GM11168 (cell line): ENCODE data around the gene ZSCAN10.

Experiments
- in situ Hi-C: fragments of 300-500 bp; cut with MboI; formaldehyde crosslinking; loops from one replicate; pipeline ENCODE4 v1.12.0; 2022; ENCODE audit warnings: low sequenced_read_pairs; ENCODE audit not compliant: unreplicated experiment

The ZSCAN10 gene

DNA sequence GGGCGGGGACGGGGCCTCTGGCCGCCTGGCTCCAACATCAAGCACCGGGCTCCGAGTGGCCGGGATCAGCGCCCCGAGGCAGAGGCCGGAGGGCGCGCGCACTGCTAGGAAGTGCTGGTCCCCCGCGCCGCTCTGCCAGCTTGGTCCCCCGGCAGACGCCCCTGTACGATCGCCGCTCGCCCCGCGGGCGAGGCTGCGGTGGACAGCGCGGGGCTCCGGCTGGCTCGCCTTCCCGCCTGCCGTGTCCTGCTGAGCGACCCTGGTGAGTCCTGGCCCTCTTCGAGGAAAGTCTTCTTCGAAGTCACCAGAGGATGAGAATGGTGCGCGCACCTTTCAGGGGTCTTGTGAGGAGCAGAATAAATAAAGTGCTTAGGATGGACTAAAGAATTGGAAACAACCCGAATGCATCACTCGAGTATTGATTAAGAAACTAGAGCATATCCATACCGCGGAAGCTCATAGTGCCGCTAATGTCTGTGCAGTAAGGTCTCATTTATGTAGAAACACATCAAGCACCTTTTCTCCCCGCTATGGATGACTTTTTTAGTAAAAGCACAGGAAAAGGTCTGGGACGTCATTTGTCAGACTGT is 36.1 kb upstream of the ZSCAN10 start:
- in situ Hi-C loops: no loop called here

DNA sequence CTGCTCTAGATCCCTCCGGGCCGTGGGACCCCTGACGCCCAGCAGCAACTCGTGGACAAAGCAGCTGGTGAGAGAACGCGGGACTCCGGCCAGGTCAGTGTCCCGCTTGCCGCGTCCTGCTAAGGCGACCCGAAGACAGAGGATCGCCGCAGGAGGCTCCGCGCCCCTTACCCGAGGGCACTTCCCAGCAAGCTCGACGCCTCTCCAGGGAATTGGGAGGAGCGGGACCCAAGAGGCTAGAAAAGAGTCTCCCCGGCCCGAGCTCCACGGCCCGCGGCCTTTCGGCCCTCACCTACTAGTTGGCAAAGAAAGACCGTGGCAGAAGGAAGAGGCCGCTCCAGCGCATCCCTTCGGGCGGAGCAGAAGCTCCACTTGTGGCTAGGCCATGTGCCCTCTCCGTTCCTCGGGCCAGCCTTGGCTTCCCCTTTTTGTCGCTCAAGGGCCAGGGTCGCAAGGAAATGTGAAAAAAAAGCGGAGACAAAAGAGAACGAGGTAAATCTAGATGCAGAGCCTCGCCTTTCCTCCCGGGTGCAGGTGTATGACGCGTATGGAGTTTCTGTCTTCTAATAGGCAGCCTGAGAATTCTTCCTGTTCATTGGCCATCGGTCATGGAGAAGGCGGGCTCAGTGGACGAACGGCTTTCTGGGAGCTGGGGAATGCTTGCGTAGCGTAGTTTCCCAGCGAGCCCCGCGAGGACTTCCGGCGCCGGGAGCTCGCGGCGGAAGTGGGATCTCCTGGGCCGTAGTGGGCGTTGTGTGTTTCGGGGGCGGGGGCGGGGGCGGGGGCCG is 35.4 kb upstream of the ZSCAN10 start, which contains the start of gene ZNF213:
Gene ZNF213 (plus strand): TSS at position 692 of the 788 bp plus-strand sequence. CDS start 2,252 bp downstream, outside the sequence.
- in situ Hi-C loops: no loop called here

DNA sequence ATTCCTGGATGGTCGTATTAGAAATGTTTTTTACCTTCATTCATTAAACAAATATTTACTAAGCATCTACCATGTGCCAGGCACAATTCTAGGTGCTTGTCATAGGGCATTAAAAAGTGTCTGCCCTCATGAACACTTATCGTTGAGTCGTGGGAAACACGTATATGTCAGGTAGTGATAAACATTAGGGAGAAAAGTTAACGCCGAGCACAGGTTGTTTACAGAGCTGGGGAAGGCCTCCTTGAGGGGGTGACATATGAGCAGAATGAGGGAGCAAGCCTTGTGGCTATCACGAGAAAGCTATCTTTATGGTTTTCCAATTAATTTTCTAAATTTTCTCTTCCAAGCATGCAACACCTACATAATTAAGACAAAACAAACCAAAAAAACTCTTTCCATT is 34.8 kb upstream of the ZSCAN10 start:
- in situ Hi-C loops: no loop called here

DNA sequence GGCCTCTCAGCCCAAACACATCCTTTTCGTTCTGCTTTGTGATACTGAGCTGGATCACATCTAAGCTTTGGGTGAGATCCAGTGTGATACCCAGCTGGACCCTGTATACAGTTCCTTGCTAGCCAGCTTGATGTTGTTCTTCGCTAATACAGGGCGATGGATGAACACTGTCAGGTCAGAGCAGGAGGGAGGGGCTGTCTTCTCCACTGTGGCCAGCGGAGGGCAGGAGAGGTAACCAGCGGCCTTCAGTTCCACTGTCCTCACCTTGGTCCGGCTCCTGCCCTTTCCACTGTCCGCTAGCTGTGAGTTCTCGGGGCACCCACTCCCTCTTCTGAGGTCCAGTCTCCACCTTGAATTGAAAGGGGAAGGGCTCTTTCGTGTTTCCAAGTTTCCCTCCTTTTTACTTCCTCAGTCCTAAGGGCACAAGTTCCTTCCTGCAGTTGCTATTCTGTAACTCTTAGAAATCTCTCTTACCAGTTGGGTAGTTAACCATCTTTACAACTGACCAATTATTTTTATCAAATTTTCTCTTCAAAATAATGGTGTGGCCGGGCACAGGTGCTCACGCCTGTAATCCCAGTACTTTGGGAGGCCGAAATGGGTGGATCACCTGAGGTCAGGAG is 32.8 kb upstream of the ZSCAN10 start:
- in situ Hi-C loops: no loop called here

DNA sequence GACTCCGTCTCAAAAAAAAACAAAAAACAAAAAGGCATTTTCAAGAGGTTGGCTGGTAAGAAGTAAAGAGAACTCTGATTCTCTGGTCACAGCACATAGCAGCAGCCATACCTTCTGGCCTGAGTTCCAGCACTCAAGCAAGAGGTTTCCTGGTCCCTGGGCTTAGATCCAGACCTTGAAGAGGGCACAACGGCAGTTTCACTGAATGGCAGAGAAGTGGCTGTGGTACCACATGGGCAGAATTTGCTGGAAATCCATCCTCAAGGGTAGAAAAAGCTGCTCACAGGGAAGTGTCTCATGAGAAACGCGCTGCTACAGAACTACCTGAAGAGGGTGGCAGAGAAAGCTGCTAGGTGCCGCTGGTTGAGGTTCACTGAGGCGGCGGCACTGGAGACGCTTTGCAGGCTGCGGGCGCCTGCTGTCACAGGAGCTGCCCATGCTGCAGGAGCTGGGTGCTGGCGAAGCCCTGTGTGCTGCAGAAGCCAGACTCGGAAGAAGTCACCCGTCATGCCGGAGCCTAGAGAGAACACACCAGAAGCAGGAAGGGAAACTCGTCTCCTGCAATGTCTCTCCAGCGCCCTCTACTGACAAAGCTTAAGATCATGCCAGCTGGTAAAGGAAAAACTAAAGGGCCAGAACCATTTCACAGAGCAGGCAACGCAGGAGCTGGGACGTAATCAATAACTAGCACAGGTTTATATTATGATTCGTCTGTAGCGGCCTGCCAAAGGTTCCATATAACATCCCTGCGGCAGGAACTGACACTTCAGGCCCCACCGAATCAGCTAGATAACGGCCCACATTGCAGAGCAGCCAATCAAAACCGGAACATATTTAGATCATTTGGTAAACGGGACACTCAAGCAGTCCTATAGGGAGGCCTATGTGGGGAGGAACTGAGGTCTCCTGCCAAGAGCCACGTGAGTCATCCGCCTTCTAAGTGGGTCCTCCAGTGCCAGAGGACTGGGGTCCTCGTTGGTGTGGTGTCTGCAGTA is 30.3 kb upstream of the ZSCAN10 start:
- in situ Hi-C loops: loop anchor here (5.0 kb wide), 1 partner anchor 67 kb away; no protein-coding TSS in a partner anchor

DNA sequence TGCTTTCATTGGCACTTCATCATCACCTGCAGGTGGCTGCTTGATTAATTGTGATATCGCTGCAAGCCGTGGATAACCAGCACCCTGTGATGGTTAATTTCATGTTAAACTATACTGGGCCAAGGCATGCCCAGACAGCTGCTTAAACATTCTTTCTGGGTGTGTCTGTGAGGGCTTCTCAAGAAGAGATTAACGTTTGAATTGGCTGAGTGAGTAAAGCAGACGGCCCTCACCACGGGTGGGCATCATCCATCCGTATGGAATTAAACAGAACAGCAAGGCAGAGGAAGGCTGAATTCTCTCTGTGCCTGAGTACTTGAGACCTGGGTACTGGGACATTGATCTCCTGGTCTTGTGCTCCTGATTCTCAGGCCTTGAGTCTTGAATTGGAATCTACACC is 28.7 kb upstream of the ZSCAN10 start:
- in situ Hi-C loops: loop anchor here (5.0 kb wide), 1 partner anchor 65 kb away; no protein-coding TSS in a partner anchor

DNA sequence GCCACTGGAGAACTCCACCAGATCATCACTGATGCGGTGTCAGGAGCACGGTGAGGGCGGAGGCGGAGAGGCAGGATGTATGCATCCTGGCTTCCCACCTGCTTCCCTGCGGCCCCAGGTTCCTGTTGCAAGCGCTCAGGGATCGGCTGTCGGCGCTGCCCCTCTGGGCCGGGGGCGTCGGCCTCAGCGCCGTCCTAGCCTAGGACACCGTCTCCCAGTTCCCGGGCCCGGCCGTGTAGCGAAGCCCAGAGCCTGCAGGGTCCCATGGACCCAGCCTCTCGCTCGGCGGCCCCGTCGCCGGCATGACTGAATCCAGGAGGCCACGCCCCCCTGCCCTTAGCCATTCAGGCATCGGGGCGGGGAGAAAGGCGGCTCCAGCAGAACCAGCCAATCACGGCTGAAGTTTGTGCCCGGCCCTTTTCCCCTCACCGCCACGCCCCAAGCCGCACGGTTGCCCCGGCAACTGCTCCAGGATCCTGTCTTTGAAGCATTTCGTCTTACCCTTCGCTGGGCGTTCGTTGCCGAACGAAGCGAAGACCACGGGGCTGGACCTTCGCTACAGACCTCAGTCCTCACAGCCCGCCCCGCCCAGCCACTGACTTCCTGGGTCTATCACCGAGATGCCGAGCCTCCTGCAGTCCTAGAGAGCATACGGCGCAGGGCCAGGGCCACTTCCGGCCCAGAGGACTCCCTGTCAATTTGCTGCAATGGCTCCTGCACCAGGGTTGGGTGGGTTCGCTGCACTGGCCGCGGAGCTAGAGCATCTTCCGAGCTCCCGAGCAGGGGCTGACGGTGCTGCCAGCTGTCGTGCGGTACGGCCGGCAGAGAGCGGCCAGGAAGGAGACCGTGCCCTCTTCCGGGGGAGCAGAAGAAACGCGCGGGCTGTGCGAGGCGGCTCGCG is 25.1 kb upstream of the ZSCAN10 start:
- in situ Hi-C loops: no loop called here

DNA sequence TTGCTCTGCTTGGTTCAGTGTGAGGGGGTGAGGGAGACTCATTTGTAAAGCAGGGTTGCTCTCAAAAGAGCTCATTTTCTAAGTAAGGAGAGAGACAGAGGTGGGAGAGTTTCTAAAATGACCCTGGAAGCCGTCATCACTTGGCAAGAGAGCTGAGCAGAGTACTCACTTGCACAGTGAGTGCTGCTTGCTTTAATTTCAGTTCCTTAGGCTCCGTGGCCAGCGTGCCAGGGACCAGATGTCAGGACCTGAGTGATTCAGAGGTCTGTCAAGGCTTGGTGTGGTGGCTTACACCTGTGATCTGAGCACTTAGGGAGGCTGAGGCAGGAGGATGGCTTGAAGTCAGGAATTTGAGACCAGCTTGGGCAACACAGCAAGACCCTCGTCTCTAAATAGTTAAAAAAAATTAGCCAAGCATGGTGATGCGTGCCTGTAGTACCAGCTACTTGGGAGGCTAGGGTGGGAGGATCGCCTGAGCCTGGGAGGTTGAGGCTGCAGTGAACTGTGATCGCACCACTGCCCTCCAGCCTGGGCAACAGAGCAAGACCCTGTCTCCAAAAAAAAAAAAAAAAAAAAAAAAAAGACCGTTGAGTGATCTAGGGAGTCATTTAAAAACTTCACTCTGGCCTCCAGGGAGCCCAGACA is 24.0 kb upstream of the ZSCAN10 start:
- in situ Hi-C loops: no loop called here

DNA sequence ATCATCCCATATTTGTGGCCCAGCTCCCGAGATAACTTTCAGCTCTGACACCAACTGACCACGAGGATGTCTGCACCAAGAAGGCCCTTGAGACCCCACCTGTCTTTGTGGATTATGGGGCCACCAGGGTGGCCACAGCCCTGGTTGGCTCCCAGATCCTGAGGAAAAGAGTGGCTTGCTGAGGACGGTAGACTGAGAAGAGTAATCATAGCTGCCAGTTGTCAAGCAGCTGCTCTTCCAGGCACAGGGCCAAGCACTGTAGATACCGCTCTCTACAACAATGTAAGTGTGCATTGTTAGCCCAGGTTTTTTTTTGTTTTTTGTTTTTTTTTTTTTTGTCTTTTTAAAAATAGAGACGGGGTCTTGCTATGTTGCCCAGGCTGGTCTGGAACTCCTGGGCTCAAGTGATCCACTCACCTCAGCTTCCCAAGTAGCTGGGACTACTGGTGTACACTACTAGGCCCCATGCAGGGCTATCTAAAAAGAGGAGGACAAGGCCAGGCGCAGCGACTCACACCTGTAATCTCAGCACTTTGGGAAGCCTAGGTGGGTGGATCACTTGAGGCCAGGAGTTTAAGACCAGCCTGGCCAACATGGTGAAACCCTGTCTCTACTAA is 22.9 kb upstream of the ZSCAN10 start:
- in situ Hi-C loops: no loop called here

DNA sequence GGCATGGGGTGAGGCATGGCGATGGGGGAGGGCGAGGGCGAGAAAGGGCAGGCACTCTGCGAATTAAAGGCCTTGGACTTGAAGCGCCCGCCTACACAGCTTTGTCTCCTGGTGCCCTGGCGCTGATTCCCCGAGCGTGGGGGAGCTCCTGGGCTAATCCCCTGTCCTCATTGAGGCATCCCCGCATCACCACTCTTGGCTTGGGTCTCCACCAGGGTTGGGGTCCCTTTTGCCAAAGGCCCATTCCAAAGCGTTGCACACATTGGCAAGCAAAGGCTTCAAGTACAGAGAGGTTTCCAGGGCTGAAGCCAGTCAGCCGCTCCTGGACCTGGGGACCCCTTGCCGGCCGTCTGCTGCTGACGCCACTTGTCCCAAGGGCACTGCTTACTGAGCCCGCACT is 21.3 kb upstream of the ZSCAN10 start:
- in situ Hi-C loops: no loop called here

DNA sequence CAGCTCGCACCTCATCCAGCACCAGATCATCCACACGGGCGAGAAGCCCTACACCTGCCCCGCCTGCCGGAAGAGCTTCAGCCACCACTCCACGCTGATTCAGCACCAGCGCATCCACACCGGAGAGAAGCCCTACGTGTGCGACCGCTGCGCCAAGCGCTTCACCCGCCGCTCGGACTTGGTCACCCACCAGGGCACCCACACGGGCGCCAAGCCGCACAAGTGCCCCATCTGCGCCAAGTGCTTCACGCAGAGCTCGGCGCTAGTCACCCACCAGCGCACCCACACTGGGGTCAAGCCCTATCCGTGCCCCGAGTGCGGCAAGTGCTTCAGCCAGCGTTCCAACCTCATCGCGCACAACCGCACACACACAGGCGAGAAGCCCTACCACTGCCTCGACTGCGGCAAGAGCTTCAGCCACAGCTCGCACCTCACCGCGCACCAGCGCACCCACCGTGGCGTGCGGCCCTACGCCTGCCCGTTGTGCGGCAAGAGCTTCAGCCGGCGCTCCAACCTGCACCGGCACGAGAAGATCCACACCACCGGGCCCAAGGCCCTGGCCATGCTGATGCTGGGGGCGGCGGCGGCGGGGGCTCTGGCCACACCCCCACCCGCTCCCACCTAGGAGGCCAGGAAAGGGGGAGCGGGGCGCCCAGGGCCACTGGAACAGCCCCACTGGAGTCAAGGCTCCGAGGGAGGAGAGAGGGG is 20.8 kb upstream of the ZSCAN10 start:
- in situ Hi-C loops: no loop called here

DNA sequence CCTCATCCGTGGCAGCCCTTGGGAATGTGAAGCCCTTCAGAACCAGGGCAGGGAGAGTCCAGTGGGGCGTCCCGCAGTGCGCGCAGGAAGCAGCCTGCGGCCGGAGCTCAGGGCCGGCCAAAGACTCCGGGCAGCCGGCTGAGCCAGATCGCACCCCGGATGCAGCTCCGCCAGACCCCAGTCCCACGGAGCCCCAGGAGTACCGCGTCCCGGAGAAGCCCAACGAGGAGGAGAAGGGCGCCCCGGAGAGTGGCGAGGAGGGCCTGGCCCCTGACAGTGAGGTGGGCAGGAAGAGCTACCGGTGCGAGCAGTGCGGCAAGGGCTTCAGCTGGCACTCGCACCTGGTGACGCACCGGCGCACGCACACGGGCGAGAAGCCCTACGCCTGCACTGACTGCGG is 20.2 kb upstream of the ZSCAN10 start:
- in situ Hi-C loops: no loop called here

DNA sequence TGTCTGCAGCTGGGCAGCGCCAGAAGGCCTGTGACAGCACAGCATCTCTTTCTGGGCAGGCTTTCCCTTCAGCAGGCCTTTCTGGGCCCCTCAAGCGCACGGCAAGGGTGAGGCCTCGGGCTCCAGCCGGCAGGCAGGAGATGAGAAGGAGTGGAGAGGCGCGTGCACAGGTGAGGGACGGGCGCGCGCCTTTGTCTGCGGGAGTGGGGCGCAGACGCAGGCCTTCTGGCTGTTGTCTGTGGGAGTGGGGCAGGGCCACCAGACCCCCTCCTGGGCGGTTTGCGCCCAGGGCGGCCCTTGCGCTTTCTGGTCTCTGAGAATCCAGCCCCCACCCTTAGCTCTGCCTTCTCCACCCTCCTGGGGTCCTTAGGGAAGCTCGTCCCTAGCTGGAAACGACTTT is 19.8 kb upstream of the ZSCAN10 start:
- in situ Hi-C loops: no loop called here

DNA sequence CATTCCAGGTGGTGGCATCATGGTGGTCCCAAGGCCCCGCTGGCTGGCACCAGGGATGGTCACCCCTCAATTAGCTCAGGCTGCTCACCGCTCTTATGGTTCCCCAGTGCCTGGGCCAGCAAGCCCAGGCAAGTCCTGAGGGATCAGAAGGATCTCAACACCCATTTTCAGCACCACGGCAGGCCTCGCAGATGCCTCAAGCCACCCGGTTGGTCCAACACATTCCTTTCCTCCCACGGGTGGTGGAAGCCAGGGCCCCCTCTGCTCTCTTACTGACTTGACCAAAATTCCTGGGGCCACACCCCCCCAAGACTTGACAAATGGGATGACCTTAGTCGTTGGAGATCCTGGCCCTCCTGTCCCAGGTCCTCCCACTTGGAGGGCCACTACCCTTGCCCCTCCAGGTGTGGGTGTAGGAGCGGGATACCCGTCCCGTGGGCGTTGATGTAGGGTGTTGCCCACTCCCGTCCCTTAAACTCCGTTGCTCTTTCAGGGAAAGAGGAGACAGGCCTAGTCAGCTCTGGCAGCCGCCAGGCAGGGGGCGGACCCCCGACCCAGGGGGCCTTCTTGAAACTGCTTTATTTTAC is 19.2 kb upstream of the ZSCAN10 start:
- in situ Hi-C loops: no loop called here

DNA sequence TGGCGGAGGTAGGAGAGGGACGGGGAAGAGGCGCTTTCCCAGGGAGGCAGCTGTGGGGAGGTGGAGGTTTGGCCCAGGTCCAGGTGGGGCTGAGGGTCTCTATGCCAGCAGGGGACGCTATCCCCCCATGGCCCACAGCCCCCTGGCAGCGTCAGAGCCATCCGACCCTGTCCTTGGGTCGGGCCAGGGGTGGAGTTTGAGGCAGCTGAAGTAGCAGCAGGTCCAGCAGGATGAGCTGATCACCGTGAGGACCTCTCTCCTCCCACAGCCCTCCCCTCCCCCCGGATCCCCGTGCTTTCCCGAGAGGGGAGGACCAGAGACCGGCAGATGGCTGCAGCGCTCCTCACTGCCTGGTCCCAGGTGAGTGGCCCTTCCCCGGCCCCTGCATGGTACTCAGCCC is 16.5 kb upstream of the ZSCAN10 start:
- in situ Hi-C loops: no loop called here

DNA sequence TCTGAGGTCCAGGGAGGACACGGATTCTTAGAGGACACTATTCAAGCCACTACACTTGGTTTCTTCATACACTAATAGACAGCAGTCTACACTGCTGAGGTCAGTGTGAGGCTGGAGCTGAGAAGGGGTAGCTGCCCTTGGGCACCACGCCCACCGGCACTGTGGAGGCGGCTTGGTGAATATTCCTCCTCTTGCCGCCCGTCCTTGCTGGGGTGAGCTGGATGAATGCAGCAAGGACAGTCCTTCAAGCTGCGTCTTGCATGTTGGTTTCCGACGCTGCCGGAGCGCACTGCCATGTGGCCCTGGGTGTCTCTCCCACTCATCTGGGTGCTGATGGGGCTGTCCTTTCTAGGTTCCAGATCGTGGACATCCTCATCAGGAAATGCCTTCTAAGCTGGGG is 15.9 kb upstream of the ZSCAN10 start:
- in situ Hi-C loops: no loop called here

DNA sequence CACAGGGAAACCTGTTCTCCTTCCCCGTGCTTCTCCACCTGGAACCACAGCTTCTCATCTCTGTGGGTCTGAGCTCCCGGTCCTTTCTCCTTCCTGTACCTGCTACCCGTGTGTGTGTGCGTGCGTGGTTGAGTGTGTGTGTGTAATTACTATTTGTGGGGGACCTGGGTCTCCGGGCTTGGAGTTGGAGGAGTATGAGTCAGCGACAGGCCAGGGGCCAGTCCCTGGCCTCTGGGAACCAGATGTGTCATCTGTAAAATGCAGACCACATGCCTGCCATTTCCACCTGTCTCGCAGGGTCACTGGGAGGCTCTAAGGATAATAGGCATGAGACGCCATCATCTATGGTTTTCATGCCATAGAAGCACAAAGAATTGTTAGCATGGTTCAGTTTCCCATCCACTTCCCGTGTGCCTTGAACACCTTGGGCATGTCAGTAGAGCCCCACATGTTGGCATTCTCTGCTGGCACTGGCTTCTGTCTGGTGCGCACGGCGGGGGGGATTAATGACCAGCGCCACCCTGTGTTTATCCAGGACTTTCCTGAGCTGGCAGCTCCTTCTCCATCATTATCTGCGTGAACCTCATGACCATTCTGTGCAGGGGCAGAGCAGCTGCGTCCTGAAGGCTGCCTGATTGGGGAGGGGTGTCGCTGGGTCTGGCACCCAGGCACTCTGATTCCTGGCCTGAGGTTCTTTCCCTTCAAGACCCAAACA is 14.8 kb upstream of the ZSCAN10 start:
- in situ Hi-C loops: no loop called here
